Measurements from ENCODE around the gene TRIM27.
"Not testable (repeated sequence)": the region's sequence is repeated elsewhere in the genome, so short reads cannot be mapped to it uniquely, and the experiment has no call there.

The TRIM27 gene, protein sequence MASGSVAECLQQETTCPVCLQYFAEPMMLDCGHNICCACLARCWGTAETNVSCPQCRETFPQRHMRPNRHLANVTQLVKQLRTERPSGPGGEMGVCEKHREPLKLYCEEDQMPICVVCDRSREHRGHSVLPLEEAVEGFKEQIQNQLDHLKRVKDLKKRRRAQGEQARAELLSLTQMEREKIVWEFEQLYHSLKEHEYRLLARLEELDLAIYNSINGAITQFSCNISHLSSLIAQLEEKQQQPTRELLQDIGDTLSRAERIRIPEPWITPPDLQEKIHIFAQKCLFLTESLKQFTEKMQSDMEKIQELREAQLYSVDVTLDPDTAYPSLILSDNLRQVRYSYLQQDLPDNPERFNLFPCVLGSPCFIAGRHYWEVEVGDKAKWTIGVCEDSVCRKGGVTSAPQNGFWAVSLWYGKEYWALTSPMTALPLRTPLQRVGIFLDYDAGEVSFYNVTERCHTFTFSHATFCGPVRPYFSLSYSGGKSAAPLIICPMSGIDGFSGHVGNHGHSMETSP

GRCh38 chr6:28923318-28924102 is at the start of gene TRIM27:
Gene TRIM27 (minus strand): TSS chr6:28923985. CDS start chr6:28923632, 353 bp downstream.
- Histone ChIP-seq H3K27me3 (ENCODE audit: control insufficient read depth, insufficient read depth, low read length) (no peaks in the 10 kb centered on the region), H3K9ac (ENCODE audit: low read length) (peak within 1 kb of the TSS; percentile 97), H3K36me3 (ENCODE audit: control insufficient read depth, insufficient read depth, low read length) (peaks cover 24% of the 10 kb centered on the region), H3K27ac (ENCODE audit: low read depth, low read length) (peak within 1 kb of the TSS; percentile 92), H3K4me1 (ENCODE audit: control insufficient read depth, insufficient read depth, low read length) (peaks cover 9% of the 10 kb centered on the region), H3K4me3 (ENCODE audit: low read length) (peak within 1 kb of the TSS; percentile 99)

DNA sequence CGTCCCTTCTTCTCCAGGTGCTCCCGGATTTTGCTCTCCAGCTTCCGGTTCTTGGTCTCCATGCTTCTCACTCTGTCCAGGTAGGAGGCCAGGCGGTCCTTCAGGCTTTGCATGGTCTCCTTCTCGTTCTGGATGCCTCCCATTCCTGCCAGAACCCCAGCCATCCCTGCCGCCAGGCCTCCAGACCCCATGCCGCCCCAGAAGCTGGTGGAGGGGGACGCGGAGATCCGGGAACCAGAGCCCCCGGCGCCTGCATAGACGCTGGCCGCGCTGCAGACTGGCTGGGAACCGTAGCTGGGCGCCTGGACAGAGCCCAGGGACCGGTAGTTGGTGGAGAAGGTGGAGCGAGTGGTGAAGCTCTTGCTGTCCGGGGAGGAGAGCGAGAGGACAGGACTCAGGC is 46.3 kb upstream of the TRIM27 start:
- H3K4me1 ChIP-seq (ENCODE audit: control insufficient read depth, insufficient read depth, low read length); H3K4me3 ChIP-seq (ENCODE audit: low read length); H3K9ac ChIP-seq (ENCODE audit: low read length); H3K27ac ChIP-seq (ENCODE audit: low read depth, low read length); H3K27me3 ChIP-seq (ENCODE audit: control insufficient read depth, insufficient read depth, low read length); H3K36me3 ChIP-seq (ENCODE audit: control insufficient read depth, insufficient read depth, low read length): not testable (repeated sequence)

DNA sequence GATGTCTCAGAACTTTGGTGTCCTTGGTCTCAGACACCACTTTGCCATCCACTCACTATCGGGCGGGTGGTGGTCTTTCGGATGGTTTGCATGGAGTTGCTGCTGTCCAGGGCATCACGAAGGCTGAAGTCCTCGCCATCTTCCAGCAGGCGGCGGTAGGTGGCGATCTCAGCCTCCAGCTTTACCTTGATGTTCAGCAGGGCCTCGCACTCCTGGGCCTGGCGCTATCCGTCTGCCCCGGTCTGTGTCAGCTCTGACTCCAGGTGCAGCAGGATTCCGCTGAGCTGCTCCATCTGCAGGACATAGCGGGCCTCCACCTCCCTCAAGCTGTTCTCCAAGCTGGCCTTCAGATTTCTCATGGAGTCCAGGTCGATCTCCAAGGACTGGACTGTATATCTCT is 45.3 kb upstream of the TRIM27 start:
- Histone ChIP-seq H3K4me3 (ENCODE audit: low read length) (no peak overlapping the region), H3K36me3 (ENCODE audit: control insufficient read depth, insufficient read depth, low read length) (no peaks in the 10 kb centered on the region), H3K9ac (ENCODE audit: low read length) (no peak overlapping the region), H3K27me3 (ENCODE audit: control insufficient read depth, insufficient read depth, low read length) (no peaks in the 10 kb centered on the region), H3K4me1 (ENCODE audit: control insufficient read depth, insufficient read depth, low read length) (no peaks in the 10 kb centered on the region), H3K27ac (ENCODE audit: low read depth, low read length) (no peak overlapping the region)

DNA sequence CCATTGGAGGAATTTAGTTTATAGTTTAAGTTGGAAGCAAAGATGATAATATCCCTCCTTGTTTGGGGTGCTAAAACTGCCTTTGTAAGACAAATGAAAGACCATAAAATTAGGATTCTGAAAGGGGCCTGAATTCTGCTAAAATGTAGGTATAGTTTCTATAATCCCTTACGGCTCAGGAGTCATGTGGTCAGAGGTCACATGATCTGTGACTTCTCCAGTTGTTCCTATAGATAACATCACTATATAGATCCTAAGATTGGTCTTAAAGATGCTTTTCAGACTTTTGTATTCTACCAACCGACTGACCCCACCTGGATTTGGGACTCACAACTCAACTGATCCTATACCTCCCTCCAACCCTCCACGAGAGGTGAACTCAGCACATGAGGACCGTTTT is 44.7 kb upstream of the TRIM27 start:
- H3K27me3 ChIP-seq (ENCODE audit: control insufficient read depth, insufficient read depth, low read length), result no peaks in the 10 kb centered on the region
- H3K36me3 ChIP-seq (ENCODE audit: control insufficient read depth, insufficient read depth, low read length), result no peaks in the 10 kb centered on the region
- H3K4me3 ChIP-seq (ENCODE audit: low read length), result no peak overlapping the region
- H3K4me1 ChIP-seq (ENCODE audit: control insufficient read depth, insufficient read depth, low read length), result no peaks in the 10 kb centered on the region
- no peak overlapping the region for H3K9ac ChIP-seq (ENCODE audit: low read length)
- H3K27ac ChIP-seq (ENCODE audit: low read depth, low read length), result no peak overlapping the region

GRCh38 chr6:28965706-28966105 is 41.9 kb upstream of the TRIM27 start:
- Histone ChIP-seq H3K4me1 (ENCODE audit: control insufficient read depth, insufficient read depth, low read length) (no peaks in the 10 kb centered on the region), H3K4me3 (ENCODE audit: low read length) (no peak overlapping the region), H3K36me3 (ENCODE audit: control insufficient read depth, insufficient read depth, low read length) (no peaks in the 10 kb centered on the region), H3K9ac (ENCODE audit: low read length) (no peak overlapping the region), H3K27me3 (ENCODE audit: control insufficient read depth, insufficient read depth, low read length) (no peaks in the 10 kb centered on the region), H3K27ac (ENCODE audit: low read depth, low read length) (no peak overlapping the region)

- Histone ChIP-seq H3K4me3 (ENCODE audit: low read length) (no peak overlapping the region), H3K27me3 (ENCODE audit: control insufficient read depth, insufficient read depth, low read length) (no peaks in the 10 kb centered on the region), H3K4me1 (ENCODE audit: control insufficient read depth, insufficient read depth, low read length) (no peaks in the 10 kb centered on the region), H3K9ac (ENCODE audit: low read length) (no peak overlapping the region), H3K27ac (ENCODE audit: low read depth, low read length) (no peak overlapping the region), H3K36me3 (ENCODE audit: control insufficient read depth, insufficient read depth, low read length) (no peaks in the 10 kb centered on the region)
These were observed 37.2 kb upstream of the TRIM27 start for GRCh38 chr6:28960846-28961500.

GRCh38 chr6:28958561-28959243 is 34.9 kb upstream of the TRIM27 start:
- H3K27me3 ChIP-seq (ENCODE audit: control insufficient read depth, insufficient read depth, low read length); H3K4me1 ChIP-seq (ENCODE audit: control insufficient read depth, insufficient read depth, low read length); H3K9ac ChIP-seq (ENCODE audit: low read length); H3K4me3 ChIP-seq (ENCODE audit: low read length); H3K36me3 ChIP-seq (ENCODE audit: control insufficient read depth, insufficient read depth, low read length); H3K27ac ChIP-seq (ENCODE audit: low read depth, low read length): not testable (repeated sequence)

DNA sequence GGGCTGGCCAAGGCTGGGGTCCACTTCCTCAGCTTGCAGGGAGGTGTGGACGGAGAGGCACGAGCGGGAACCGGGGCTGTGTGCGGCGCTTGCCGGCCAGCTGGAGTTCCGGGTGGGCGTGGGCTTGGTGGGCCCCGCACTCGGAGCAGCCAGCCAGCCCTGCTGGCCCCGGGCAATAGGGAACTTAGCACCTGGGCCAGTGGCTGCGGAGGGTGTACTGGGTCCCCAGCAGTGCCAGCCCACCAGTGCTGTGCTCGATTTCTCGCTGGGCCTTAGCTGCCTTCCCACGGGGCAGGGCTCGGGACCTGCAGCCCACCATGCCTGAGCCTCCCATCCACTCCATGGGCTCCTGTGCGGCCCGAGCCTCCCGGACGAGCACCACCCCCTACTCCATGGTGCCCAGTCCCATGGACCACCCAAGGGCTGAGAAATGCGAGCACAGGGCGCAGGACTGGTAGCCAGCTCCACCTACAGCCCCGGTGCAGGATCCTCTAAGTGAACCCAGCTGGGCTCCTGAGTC is 34.1 kb upstream of the TRIM27 start:
- not testable (repeated sequence) for H3K27ac ChIP-seq (ENCODE audit: low read depth, low read length); H3K4me3 ChIP-seq (ENCODE audit: low read length); H3K36me3 ChIP-seq (ENCODE audit: control insufficient read depth, insufficient read depth, low read length); H3K9ac ChIP-seq (ENCODE audit: low read length); H3K27me3 ChIP-seq (ENCODE audit: control insufficient read depth, insufficient read depth, low read length); H3K4me1 ChIP-seq (ENCODE audit: control insufficient read depth, insufficient read depth, low read length)

DNA sequence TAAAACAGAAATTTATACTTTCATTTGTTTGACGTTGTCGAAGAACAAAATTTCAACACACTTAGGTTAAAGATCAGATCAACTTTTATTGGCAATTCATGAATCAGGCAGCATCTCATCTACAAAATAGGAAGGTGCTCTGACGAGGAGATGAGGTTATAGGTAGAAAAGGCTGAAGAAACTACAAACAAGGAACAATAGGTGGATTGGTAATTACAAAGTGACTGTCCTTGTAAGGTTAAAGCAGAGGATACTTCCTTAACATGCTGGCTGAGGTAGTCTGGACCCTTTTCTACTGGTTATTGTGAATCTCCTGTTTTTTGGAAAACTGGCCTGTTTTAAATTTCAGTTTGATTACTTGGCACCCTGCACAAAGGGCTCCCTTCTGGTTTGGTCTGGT is 32.5 kb upstream of the TRIM27 start:
- Histone ChIP-seq H3K27me3 (ENCODE audit: control insufficient read depth, insufficient read depth, low read length) (peaks cover 4% of the 10 kb centered on the region), H3K27ac (ENCODE audit: low read depth, low read length) (no peak overlapping the region), H3K9ac (ENCODE audit: low read length) (no peak overlapping the region), H3K4me3 (ENCODE audit: low read length) (no peak overlapping the region), H3K4me1 (ENCODE audit: control insufficient read depth, insufficient read depth, low read length) (no peaks in the 10 kb centered on the region), H3K36me3 (ENCODE audit: control insufficient read depth, insufficient read depth, low read length) (no peaks in the 10 kb centered on the region)

- H3K27ac ChIP-seq (ENCODE audit: low read depth, low read length), result no peak overlapping the region
- H3K4me3 ChIP-seq (ENCODE audit: low read length), result peak overlapping the region; percentile 56
- H3K36me3 ChIP-seq (ENCODE audit: control insufficient read depth, insufficient read depth, low read length), result no peaks in the 10 kb centered on the region
- no peak overlapping the region for H3K9ac ChIP-seq (ENCODE audit: low read length)
- peaks cover 4% of the 10 kb centered on the region for H3K27me3 ChIP-seq (ENCODE audit: control insufficient read depth, insufficient read depth, low read length)
- H3K4me1 ChIP-seq (ENCODE audit: control insufficient read depth, insufficient read depth, low read length), result no peaks in the 10 kb centered on the region
These were observed 29.9 kb upstream of the TRIM27 start for GRCh38 chr6:28953585-28954258.

GRCh38 chr6:28953039-28953584 is 29.3 kb upstream of the TRIM27 start:
- no peaks in the 10 kb centered on the region for H3K36me3 ChIP-seq (ENCODE audit: control insufficient read depth, insufficient read depth, low read length)
- no peak overlapping the region for H3K9ac ChIP-seq (ENCODE audit: low read length)
- peak overlapping the region; percentile 56 for H3K4me3 ChIP-seq (ENCODE audit: low read length)
- H3K27ac ChIP-seq (ENCODE audit: low read depth, low read length), result no peak overlapping the region
- H3K4me1 ChIP-seq (ENCODE audit: control insufficient read depth, insufficient read depth, low read length), result no peaks in the 10 kb centered on the region
- peaks cover 4% of the 10 kb centered on the region for H3K27me3 ChIP-seq (ENCODE audit: control insufficient read depth, insufficient read depth, low read length)

All from rectal smooth muscle tissue (tissue), 1 donor.